ENCODE measurements around the gene CSF1R.
"Not testable (repeated sequence)": the region's sequence is repeated elsewhere in the genome, so short reads cannot be mapped to it uniquely, and the experiment has no call there.

- not testable (repeated sequence) for TF ChIP-seq CTCF (IDR thresholded peaks at IDR 0.05 in 4 of 5, conservative IDR thresholded peaks at IDR 0.05 in 1 of 5); POLR2A (IDR thresholded peaks at IDR 0.05)
Measured at GRCh38 chr5:150084754-150085153, 1.6 kb downstream of the CSF1R start.
